ENCODE results near the gene MEIKIN. TPM values are rescaled to one million over a fixed set of nuclear protein-coding genes. Genes with fewer than 3 reads are reported as not detected.

MEIKIN gene
- total and polyA plus RNA-seq, 2 of the 8 experiments (the other 6 are each of a cell fraction or from before 2014, with no cell fraction given), result not detected

DNA sequence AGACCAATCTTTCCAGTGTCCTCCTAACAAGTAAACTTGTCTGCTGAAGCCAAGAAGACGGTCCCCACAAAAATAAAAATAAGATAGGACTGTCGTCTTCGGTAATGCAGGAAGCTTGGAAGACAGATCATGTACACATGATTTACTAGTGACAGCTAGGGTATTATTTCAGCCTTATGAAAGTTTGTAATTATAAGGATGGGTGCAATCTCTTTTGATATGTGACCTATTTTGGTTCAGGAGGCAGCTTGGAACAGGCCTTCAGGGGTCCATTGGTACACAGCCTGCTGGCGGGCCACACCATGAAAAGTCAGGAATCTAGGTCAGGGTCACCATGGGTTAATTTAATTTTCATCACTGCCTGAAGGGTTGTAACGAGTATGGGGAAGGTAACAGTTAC lies 13.7 kb upstream of the MEIKIN start:
- CTCF ChIA-PET (ENCODE audit: partially characterized antibody), result interaction anchor here (1.2 kb wide), 1 partner anchor 49 kb away, joined by 4 read pairs; no protein-coding TSS in a partner anchor
- FAIRE-seq, result no peak
- TF ChIP-seq SP2 (IDR thresholded peaks at IDR 0.05; ENCODE audit: low read length) (no peak), SAP30 (IDR thresholded peaks at IDR 0.05; ENCODE audit: insufficient read depth, insufficient replicate concordance, low read length) (no peak), PHF8 (conservative IDR thresholded peaks at IDR 0.05; ENCODE audit: low read depth, low read length) (no peak), TBP (IDR thresholded peaks at IDR 0.05; ENCODE audit: low read depth, low read length) (no peak), GTF2F1 (IDR thresholded peaks at IDR 0.05; ENCODE audit: borderline replicate concordance, low read depth, low read length) (no peak), RFX5 (IDR thresholded peaks at IDR 0.05; ENCODE audit: borderline replicate concordance, low read depth, low read length) (no peak), CHD1 (IDR thresholded peaks at IDR 0.05; ENCODE audit: low read depth, low read length) (no peak), NANOG (IDR thresholded peaks at IDR 0.05; ENCODE audit: insufficient read depth, low read depth, low read length, poor library complexity, severe bottlenecking) (no peak), SIN3A (conservative IDR thresholded peaks at IDR 0.05 in 1 of 2, IDR thresholded peaks at IDR 0.05 in 1 of 2; ENCODE audit: low read depth in 1 of 2, low read length in 2 of 2) (no peak), KDM1A (IDR thresholded peaks at IDR 0.05; ENCODE audit: borderline replicate concordance, low read length) (no peak), KDM5A (IDR thresholded peaks at IDR 0.05; ENCODE audit: low read length) (no peak), POLR2AphosphoS5 (IDR thresholded peaks at IDR 0.05; ENCODE audit: low read depth, low read length) (no peak), SP4 (IDR thresholded peaks at IDR 0.05; ENCODE audit: low read length) (no peak), JUN (IDR thresholded peaks at IDR 0.05; ENCODE audit: low read depth, low read length) (no peak)

More for the DNA sequence above, 13.7 kb upstream of the MEIKIN start:
- no peaks in the 10 kb centered on the region for H3K23me2 ChIP-seq (ENCODE audit: low read depth, low read length)
- H4K5ac ChIP-seq (ENCODE audit: insufficient read length, low read depth, low read length), result no peak overlapping the region
- no peak overlapping the region for H3K27ac ChIP-seq (ENCODE audit: low read depth, low read length)
- no peaks in the 10 kb centered on the region for H3K79me2 ChIP-seq (ENCODE audit: control insufficient read depth in 1 of 2, insufficient read depth in 2 of 2, low read length in 2 of 2)
- no peaks in the 10 kb centered on the region for H3K4me1 ChIP-seq (replicated peaks in 1 of 4; ENCODE audit: control insufficient read depth in 3 of 4, insufficient read depth in 4 of 4, low read length in 3 of 4)
- H3K4me3 ChIP-seq (ENCODE audit: extremely low read depth in 1 of 4, insufficient read depth in 2 of 4, low read depth in 3 of 4, low read length in 4 of 4), result no peak overlapping the region
- H3K56ac ChIP-seq (replicated peaks; ENCODE audit: insufficient read length, low read depth, low read length), result no peak overlapping the region
- no peaks in the 10 kb centered on the region for H3K36me3 ChIP-seq (ENCODE audit: control insufficient read depth in 2 of 4, insufficient read depth in 4 of 4, low read length in 3 of 4)
- no peak overlapping the region for H3K4ac ChIP-seq (replicated peaks; ENCODE audit: insufficient read length, low read depth, low read length)
- no peak overlapping the region for H2BK5ac ChIP-seq (ENCODE audit: low read depth, low read length)
- no peak overlapping the region for H2AFZ ChIP-seq (ENCODE audit: low read length)
- no peak overlapping the region for H3K4me2 ChIP-seq (ENCODE audit: insufficient read depth in 1 of 2, low read depth in 2 of 2, low read length in 2 of 2)
- no peaks in the 10 kb centered on the region for H3K9me3 ChIP-seq (ENCODE audit: insufficient read depth in 2 of 2, low read depth in 1 of 2, low read length in 1 of 2)
- no peak overlapping the region for H2BK120ac ChIP-seq (replicated peaks; ENCODE audit: low read depth, low read length)
- no peak overlapping the region for H2AK5ac ChIP-seq (ENCODE audit: low read depth, low read length)
- no peak overlapping the region for H2BK20ac ChIP-seq (ENCODE audit: low read length)
- H3K14ac ChIP-seq (ENCODE audit: insufficient read length), result no peak overlapping the region
- no peak overlapping the region for H3K23ac ChIP-seq (ENCODE audit: insufficient read length)
- H2BK12ac ChIP-seq (ENCODE audit: low read depth, low read length), result no peak overlapping the region
- H3K79me1 ChIP-seq (ENCODE audit: low read depth, low read length), result no peaks in the 10 kb centered on the region
- H4K20me1 ChIP-seq (replicated peaks in 1 of 2; ENCODE audit: control insufficient read depth in 1 of 2, insufficient read depth in 2 of 2, low read length in 2 of 2), result no peaks in the 10 kb centered on the region
- no peak overlapping the region for H3K18ac ChIP-seq (ENCODE audit: extremely low read depth, low read length)
- H4K8ac ChIP-seq (ENCODE audit: extremely low read depth, insufficient read depth, low read length), result no peak overlapping the region
- H4K91ac ChIP-seq (replicated peaks; ENCODE audit: insufficient read length, low read length), result no peak overlapping the region
- no peak for DNase-seq (ENCODE audit: low read depth in 1 of 2, low spot score in 2 of 2)
- no peak overlapping the region for H2BK15ac ChIP-seq (ENCODE audit: low read length)
- POLR2A ChIA-PET (ENCODE audit: partially characterized antibody), result interaction anchor here (1.0 kb wide), 1 partner anchor 27 kb away, joined by 3 read pairs; no protein-coding TSS in a partner anchor
- H3K9ac ChIP-seq (replicated peaks in 1 of 4; ENCODE audit: extremely low read depth in 1 of 4, low read depth in 3 of 4, low read length in 3 of 4), result no peak overlapping the region
- 92% methylated on average over 5 of the region's 5 CpGs; no CpG with 5 or more reads in 1 of the 2 experiments for WGBS, 2 experiments (ENCODE audit: extremely low coverage in 1 of 2, insufficient coverage in 1 of 2, insufficient read length in 1 of 2, insufficient replicate concordance in 2 of 2, low coverage in 1 of 2, low lambda C conversion rate in 2 of 2, missing lambda C conversion rate in 1 of 2)
- H3K27me3 ChIP-seq (replicated peaks in 1 of 4; ENCODE audit: control insufficient read depth in 3 of 4, extremely low read depth in 1 of 4, insufficient read depth in 3 of 4, low read length in 3 of 4), result no peaks in the 10 kb centered on the region
